ENCODE results near the gene NUF2.
"Not testable (repeated sequence)": the region's sequence is repeated elsewhere in the genome, so short reads cannot be mapped to it uniquely, and the experiment has no call there.

Gene NUF2

GRCh38 chr1:163323339-163323738 is 1.6 kb downstream of the NUF2 start:
- not testable (repeated sequence) for H3K27ac ChIP-seq; DNase-seq (ENCODE audit: low read depth, low spot score)

GRCh38 chr1:163331116-163331515 is 9.4 kb downstream of the NUF2 start:
- no peak for DNase-seq (ENCODE audit: low read depth, low spot score)
- no peak overlapping the region for H3K27ac ChIP-seq

- DNase-seq (ENCODE audit: low read depth, low spot score), result no peak
These were observed 13.5 kb downstream of the NUF2 start for GRCh38 chr1:163335216-163335615.

GRCh38 chr1:163337631-163338030 is 15.9 kb downstream of the NUF2 start:
- no peak for DNase-seq (ENCODE audit: low read depth, low spot score)

More at GRCh38 chr1:163335216-163335615, 13.5 kb downstream of the NUF2 start:
- no peak overlapping the region for H3K27ac ChIP-seq

GRCh38 chr1:163346326-163346870 is 24.6 kb downstream of the NUF2 start:
- peak; percentile 22 for DNase-seq (ENCODE audit: low read depth, low spot score)

More at GRCh38 chr1:163337631-163338030, 15.9 kb downstream of the NUF2 start:
- H3K27ac ChIP-seq, result no peak overlapping the region

GRCh38 chr1:163347106-163347505 is 25.4 kb downstream of the NUF2 start:
- no peak for DNase-seq (ENCODE audit: low read depth, low spot score)
- no peak overlapping the region for H3K27ac ChIP-seq

More at GRCh38 chr1:163346326-163346870, 24.6 kb downstream of the NUF2 start:
- H3K27ac ChIP-seq, result no peak overlapping the region

- no peak overlapping the region for H3K27ac ChIP-seq
- DNase-seq (ENCODE audit: low read depth, low spot score), result no peak
These were observed 30.2 kb downstream of the NUF2 start for GRCh38 chr1:163351912-163352311.

GRCh38 chr1:163357378-163357777 is 35.6 kb downstream of the NUF2 start:
- no peak for DNase-seq (ENCODE audit: low read depth, low spot score)
- no peak overlapping the region for H3K27ac ChIP-seq

- not testable (repeated sequence) for DNase-seq (ENCODE audit: low read depth, low spot score); H3K27ac ChIP-seq
These were observed 36.4 kb downstream of the NUF2 start for GRCh38 chr1:163358172-163358571.

- no peak overlapping the region for H3K27ac ChIP-seq
- no peak for DNase-seq (ENCODE audit: low read depth, low spot score)
These were observed 39.6 kb downstream of the NUF2 start for GRCh38 chr1:163361123-163361934.

- H3K27ac ChIP-seq, result no peak overlapping the region
- DNase-seq (ENCODE audit: low read depth, low spot score), result no peak
These were observed 43.4 kb downstream of the NUF2 start for GRCh38 chr1:163365186-163365585.

- DNase-seq (ENCODE audit: low read depth, low spot score), result no peak
- H3K27ac ChIP-seq, result no peak overlapping the region
These were observed 44.8 kb downstream of the NUF2 start for GRCh38 chr1:163366555-163366954.

- no peak overlapping the region for H3K27ac ChIP-seq
- DNase-seq (ENCODE audit: low read depth, low spot score), result no peak
These were observed 46.0 kb downstream of the NUF2 start for GRCh38 chr1:163367721-163368120.

GRCh38 chr1:163372576-163372975 is 50.8 kb downstream of the NUF2 start:
- DNase-seq (ENCODE audit: low read depth, low spot score), result no peak
- H3K27ac ChIP-seq, result no peak overlapping the region

- no peak overlapping the region for H3K27ac ChIP-seq
- no peak for DNase-seq (ENCODE audit: low read depth, low spot score)
These were observed 56.8 kb downstream of the NUF2 start for GRCh38 chr1:163378554-163378953.

GRCh38 chr1:163379801-163380200 is 58.0 kb downstream of the NUF2 start:
- DNase-seq (ENCODE audit: low read depth, low spot score), result no peak
- H3K27ac ChIP-seq, result no peak overlapping the region

GRCh38 chr1:163381487-163382184 is 59.9 kb downstream of the NUF2 start:
- no peak for DNase-seq (ENCODE audit: low read depth, low spot score)
- no peak overlapping the region for H3K27ac ChIP-seq

- no peak for DNase-seq (ENCODE audit: low read depth, low spot score)
- no peak overlapping the region for H3K27ac ChIP-seq
These were observed 60.6 kb downstream of the NUF2 start for GRCh38 chr1:163382395-163382794.

- no peak for DNase-seq (ENCODE audit: low read depth, low spot score)
- no peak overlapping the region for H3K27ac ChIP-seq
These were observed 65.4 kb downstream of the NUF2 start for GRCh38 chr1:163387146-163387545.

- no peak overlapping the region for H3K27ac ChIP-seq
- DNase-seq (ENCODE audit: low read depth, low spot score), result no peak
These were observed 67.2 kb downstream of the NUF2 start for GRCh38 chr1:163388970-163389369.

GRCh38 chr1:163395790-163396189 is 74.0 kb downstream of the NUF2 start:
- no peak for DNase-seq (ENCODE audit: low read depth, low spot score)
- no peak overlapping the region for H3K27ac ChIP-seq
